H1 (cell line): ENCODE results near the gene CKAP4. TPM values are rescaled to one million over a fixed set of nuclear protein-coding genes. Genes with fewer than 3 reads are reported as not detected.

Experiments used
- CTCF ChIA-PET: fragments of 300-600 bp; sonication (Branson Sonifier 250); formaldehyde crosslinking; loops from one replicate; lab custom pipeline; 2021; ENCODE audit not compliant: partially characterized antibody; lab: Charles Lee
- POLR2A ChIA-PET: fragments of 300-600 bp; sonication (Branson Sonifier 250); formaldehyde crosslinking; loops from one replicate; lab custom pipeline; 2021; ENCODE audit warnings: inconsistent platforms; ENCODE audit not compliant: partially characterized antibody; lab: Charles Lee
- DNase-seq, 2 experiments: peaks; one replicate each; pipeline versions ENCODE4 v3.0.0 to v3.0.0-alpha.2; 2010 to 2022; ENCODE audit warnings: low spot score in 2 of 2, low read depth in 1 of 2, mixed read lengths in 1 of 2
- FAIRE-seq: peaks from 2 replicates; lab custom pipeline; 2011; peaks lifted over from hg19 to GRCh38; lab: Jason Lieb, UNC
- H2AFZ ChIP-seq: 2 replicates; pipeline ENCODE4 v1.8.1; 2012; ENCODE audit warnings: low read length, inconsistent platforms
- H2AK5ac ChIP-seq: 2 replicates; pipeline ENCODE4 v1.6.1; 2013; ENCODE audit warnings: low read depth, low read length
- H2BK120ac ChIP-seq: replicated peaks from 2 replicates; pipeline ENCODE3; 2013; ENCODE audit warnings: low read depth, low read length, inconsistent platforms
- H2BK12ac ChIP-seq: 2 replicates; pipeline ENCODE4 v1.6.1; 2013; ENCODE audit warnings: low read depth, low read length
- H2BK15ac ChIP-seq: 2 replicates; pipeline ENCODE4 v1.6.1; 2013; ENCODE audit warnings: low read length
- H2BK20ac ChIP-seq: 2 replicates; pipeline ENCODE4 v1.6.1; 2013; ENCODE audit warnings: low read length
- H2BK5ac ChIP-seq: 2 replicates; pipeline ENCODE4 v1.6.1; 2013; ENCODE audit warnings: low read depth, low read length
- H3K14ac ChIP-seq: 2 replicates; pipeline ENCODE4 v1.6.1; 2013; ENCODE audit warnings: inconsistent platforms; ENCODE audit not compliant: insufficient read length
- H3K18ac ChIP-seq: 2 replicates; pipeline ENCODE4 v1.6.1; 2013; ENCODE audit warnings: low read length; ENCODE audit errors: extremely low read depth
- H3K23ac ChIP-seq: 2 replicates; pipeline ENCODE4 v1.6.1; 2013; ENCODE audit warnings: inconsistent platforms; ENCODE audit not compliant: insufficient read length
- H3K23me2 ChIP-seq: 2 replicates; pipeline ENCODE4 v1.6.1; 2013; ENCODE audit warnings: low read depth, low read length
- H3K27ac ChIP-seq: 2 replicates; pipeline ENCODE4 v1.6.1; 2011; ENCODE audit warnings: low read depth, low read length, inconsistent platforms
- H3K27me3 ChIP-seq, 4 experiments: replicated peaks in 1 of 4; 1 replicate in 1 of 4; 2 replicates in 3 of 4; pipeline versions ENCODE4 v1.6.1 to v1.8.1; 2011 to 2013; ENCODE audit warnings: low read length in 3 of 4, mild to moderate bottlenecking in 3 of 4, inconsistent platforms in 2 of 4, mixed read lengths in 2 of 4, moderate library complexity in 1 of 4; ENCODE audit not compliant: control insufficient read depth in 3 of 4, insufficient read depth in 3 of 4; ENCODE audit errors: extremely low read depth in 1 of 4
- H3K36me3 ChIP-seq, 4 experiments: 2 replicates each; pipeline versions ENCODE4 v1.6.1 to v1.8.1; 2011 to 2013; ENCODE audit warnings: mild to moderate bottlenecking in 4 of 4, low read length in 3 of 4, moderate library complexity in 2 of 4, control low read depth in 1 of 4, inconsistent platforms in 1 of 4; ENCODE audit not compliant: insufficient read depth in 4 of 4, control insufficient read depth in 2 of 4
- H3K4ac ChIP-seq: replicated peaks from 2 replicates; pipeline ENCODE3; 2013; ENCODE audit warnings: low read length, low read depth, mixed read lengths, inconsistent platforms; ENCODE audit not compliant: insufficient read length
- H3K4me1 ChIP-seq, 4 experiments: replicated peaks in 1 of 4; 1 replicate in 1 of 4; 2 replicates in 3 of 4; pipeline versions ENCODE4 v1.6.1 to v1.8.1; 2011 to 2013; ENCODE audit warnings: low read length in 3 of 4, inconsistent platforms in 2 of 4, mixed read lengths in 1 of 4; ENCODE audit not compliant: insufficient read depth in 4 of 4, control insufficient read depth in 3 of 4
- H3K4me2 ChIP-seq, 2 experiments: 2 replicates each; pipeline versions ENCODE4 v1.6.1 to v1.8.1; 2011 to 2013; ENCODE audit warnings: low read depth in 2 of 2, low read length in 2 of 2, control low read depth in 1 of 2, inconsistent platforms in 1 of 2, mild to moderate bottlenecking in 1 of 2; ENCODE audit not compliant: insufficient read depth in 1 of 2
- H3K4me3 ChIP-seq, 4 experiments: fragments of 200-600, 300-600 bp in 1 of 4; sonication (generic), shearing (Covaris generic), sonication (Bioruptor Twin) in 1 of 4; 2 replicates each; pipeline versions ENCODE4 v1.5.1 to v1.8.1; 2011 to 2016; ENCODE audit warnings: low read length in 4 of 4, low read depth in 3 of 4, control low read depth in 2 of 4, inconsistent platforms in 2 of 4, mild to moderate bottlenecking in 2 of 4, mixed read lengths in 1 of 4, moderate library complexity in 1 of 4; ENCODE audit not compliant: insufficient read depth in 2 of 4; ENCODE audit errors: extremely low read depth in 1 of 4
- H3K56ac ChIP-seq: replicated peaks from 2 replicates; pipeline ENCODE3; 2013; ENCODE audit warnings: low read depth, mild to moderate bottlenecking, mixed read lengths, low read length, inconsistent platforms; ENCODE audit not compliant: insufficient read length
- H3K79me1 ChIP-seq: 2 replicates; pipeline ENCODE4 v1.6.1; 2013; ENCODE audit warnings: low read depth, low read length, control low read depth
- H3K79me2 ChIP-seq, 2 experiments: 2 replicates each; pipeline versions ENCODE4 v1.6.1 to v1.8.1; 2012 to 2013; ENCODE audit warnings: low read length in 2 of 2, mild to moderate bottlenecking in 2 of 2, inconsistent platforms in 1 of 2; ENCODE audit not compliant: insufficient read depth in 2 of 2, control insufficient read depth in 1 of 2
- H3K9ac ChIP-seq, 4 experiments: replicated peaks in 1 of 4; 1 replicate in 1 of 4; 2 replicates in 3 of 4; pipeline versions ENCODE4 v1.6.1 to v1.8.1; 2011 to 2013; ENCODE audit warnings: low read depth in 3 of 4, low read length in 3 of 4, control low read depth in 2 of 4, mild to moderate bottlenecking in 2 of 4, moderate library complexity in 2 of 4, inconsistent platforms in 1 of 4; ENCODE audit errors: extremely low read depth in 1 of 4
- H3K9me3 ChIP-seq, 2 experiments: 2 replicates each; pipeline versions ENCODE4 v1.6.1 to v1.8.1; 2012 to 2013; ENCODE audit warnings: mild to moderate bottlenecking in 2 of 2, moderate library complexity in 2 of 2, control low read depth in 1 of 2, inconsistent platforms in 1 of 2, low read depth in 1 of 2, low read length in 1 of 2, mixed read lengths in 1 of 2; ENCODE audit not compliant: insufficient read depth in 2 of 2
- H4K20me1 ChIP-seq, 2 experiments: replicated peaks in 1 of 2; 2 replicates each; pipeline versions ENCODE3 to v1.8.1; 2011 to 2013; ENCODE audit warnings: inconsistent platforms in 2 of 2, low read length in 2 of 2, mild to moderate bottlenecking in 1 of 2; ENCODE audit not compliant: insufficient read depth in 2 of 2, control insufficient read depth in 1 of 2
- H4K5ac ChIP-seq: 2 replicates; pipeline ENCODE4 v1.6.1; 2013; ENCODE audit warnings: low read length, low read depth, mixed read lengths, inconsistent platforms; ENCODE audit not compliant: insufficient read length
- H4K8ac ChIP-seq: 2 replicates; pipeline ENCODE4 v1.8.0; 2013; ENCODE audit warnings: mild to moderate bottlenecking, moderate library complexity, low read length, inconsistent platforms; ENCODE audit not compliant: insufficient read depth; ENCODE audit errors: extremely low read depth
- H4K91ac ChIP-seq: replicated peaks from 2 replicates; pipeline ENCODE3; 2013; ENCODE audit warnings: low read length, mixed read lengths, inconsistent platforms; ENCODE audit not compliant: insufficient read length
- ATF2 ChIP-seq: IDR thresholded peaks from 2 replicates; pipeline ENCODE4 v1.6.1; 2012; ENCODE audit warnings: low read length, inconsistent platforms
- BACH1 ChIP-seq: IDR thresholded peaks from 2 replicates; pipeline ENCODE4 v1.6.1; 2012; ENCODE audit warnings: low read length, improper control_type of control experiment
- BCL11A ChIP-seq, 2 experiments: IDR thresholded peaks; one replicate each; pipeline ENCODE4 v1.6.1; 2011; ENCODE audit warnings: low read depth in 2 of 2, low read length in 2 of 2, mild to moderate bottlenecking in 2 of 2
- CHD1 ChIP-seq: IDR thresholded peaks from 2 replicates; pipeline ENCODE4 v1.6.1; 2012; ENCODE audit warnings: low read depth, low read length, improper control_type of control experiment
- CREB1 ChIP-seq: IDR thresholded peaks from 2 replicates; pipeline ENCODE4 v1.6.1; 2012; ENCODE audit warnings: inconsistent platforms
- JUND ChIP-seq: IDR thresholded peaks from 2 replicates; pipeline ENCODE4 v1.6.1; 2011; ENCODE audit warnings: mild to moderate bottlenecking, improper control_type of control experiment, low read length
- KDM4A ChIP-seq: IDR thresholded peaks from one replicate; pipeline ENCODE4 v1.7.1; 2012; ENCODE audit warnings: low read depth, mild to moderate bottlenecking, moderate library complexity, low read length, inconsistent platforms; ENCODE audit not compliant: severe bottlenecking
- MAFK ChIP-seq: IDR thresholded peaks from 2 replicates; pipeline ENCODE4 v1.6.1; 2012; ENCODE audit warnings: low read depth, mild to moderate bottlenecking, improper control_type of control experiment, low read length
- POLR2AphosphoS5 ChIP-seq: IDR thresholded peaks from 2 replicates; pipeline ENCODE4 v1.6.1; 2011; ENCODE audit warnings: low read depth, low read length
- RBBP5 ChIP-seq: IDR thresholded peaks from 2 replicates; pipeline ENCODE4 v1.7.1; 2012; ENCODE audit warnings: low read depth, mild to moderate bottlenecking, inconsistent platforms, low read length, moderate library complexity, borderline replicate concordance
- SRF ChIP-seq: IDR thresholded peaks from 2 replicates; pipeline ENCODE4 v1.6.1; 2011; ENCODE audit warnings: mild to moderate bottlenecking, low read depth, low read length, moderate library complexity
- SUZ12 ChIP-seq: fragments of 200-600 bp; sonication (generic); IDR thresholded peaks from 2 replicates; pipeline ENCODE4 v1.6.1; 2012; ENCODE audit warnings: mild to moderate bottlenecking, inconsistent platforms, low read length, moderate library complexity, mixed read lengths
- TBP ChIP-seq: IDR thresholded peaks from 2 replicates; pipeline ENCODE4 v1.6.1; 2011; ENCODE audit warnings: low read depth, low read length, improper control_type of control experiment
- WGBS, 2 experiments: shearing (Covaris generic) in 1 of 2; methylation state at CpG; one replicate each; pipeline versions ENCODE4 v1.1.6 to v1.1.7; 2013 to 2015; ENCODE audit warnings: low lambda C conversion rate in 2 of 2, mixed read lengths in 2 of 2, inconsistent platforms in 1 of 2, low coverage in 1 of 2, missing lambda C conversion rate in 1 of 2; ENCODE audit not compliant: insufficient replicate concordance in 2 of 2, insufficient coverage in 1 of 2, insufficient read length in 1 of 2; ENCODE audit errors: extremely low coverage in 1 of 2, missing lambda C conversion rate in 1 of 2; 5-methylcytosine and 5-hydroxymethylcytosine counted together
- polyA plus RNA-seq, 7 experiments: library from polyadenylated mRNA; depleted of rRNA in 3 of 7; stranded (reverse) in 5 of 7; unstranded in 2 of 7; fragments of >200 nt in 5 of 7; fragments of 200-250 nt in 2 of 7; gene quantifications; 1 replicate in 5 of 7; 2 replicates in 1 of 7; 4 replicates in 1 of 7; pipeline versions ENCODE4 v1.2.1 to v1.2.3, GENCODE V29; 2011 to 2013; ENCODE audit warnings: missing spikeins in 2 of 7, mixed read lengths in 2 of 7
- total RNA-seq: library from RNA; stranded (reverse); fragmentation: NEBNext Ultra II Directional; extraction: Animal tissue kit (Norgen Biotek cat#: 25700); gene quantifications from 2 replicates; pipeline ENCODE4 v1.2.1, GENCODE V29; 2021

Gene CKAP4
- total and polyA plus RNA-seq, 2 of the 8 experiments (the other 6 are each of a cell fraction or from before 2014, with no cell fraction given), result 35.8 to 80.7 TPM

- no peak overlapping the region for H3K18ac ChIP-seq
Observed at GRCh38 chr12:106197906-106198623, 49.8 kb downstream of the CKAP4 start.

More at GRCh38 chr12:106197906-106198623, 49.8 kb downstream of the CKAP4 start:
- Histone ChIP-seq H3K27ac (no peak overlapping the region), H3K4me2 (no peak overlapping the region), H4K8ac (no peak overlapping the region), H4K5ac (no peak overlapping the region), H3K9me3 (no peaks in the 10 kb centered on the region), H3K4me1 (no peaks in the 10 kb centered on the region), H2BK5ac (no peak overlapping the region), H2AFZ (no peak overlapping the region), H2BK120ac (no peak overlapping the region)
- TF ChIP-seq POLR2AphosphoS5 (no peak), SUZ12 (no peak), JUND (no peak), BACH1 (no peak), KDM4A (no peak), ATF2 (no peak), MAFK (no peak), CHD1 (no peak), RBBP5 (no peak), BCL11A (IDR thresholded peaks at IDR 0.05; ENCODE audit: low read depth in 2 of 2, low read length in 2 of 2) (no peak), SRF (no peak), CREB1 (no peak), TBP (no peak)
- TF ChIP-seq, all 59 proteins: peak for 0
- Histone ChIP-seq H2BK15ac (no peak overlapping the region), H3K23me2 (no peaks in the 10 kb centered on the region), H3K56ac (no peak overlapping the region), H2AK5ac (no peak overlapping the region), H4K20me1 (no peaks in the 10 kb centered on the region), H2BK12ac (no peak overlapping the region), H3K23ac (no peak overlapping the region), H3K27me3 (no peaks in the 10 kb centered on the region), H4K91ac (no peak overlapping the region), H3K4ac (no peak overlapping the region), H3K79me1 (no peaks in the 10 kb centered on the region), H3K4me3 (no peak overlapping the region), H3K14ac (no peak overlapping the region), H3K79me2 (no peaks in the 10 kb centered on the region), H3K9ac (no peak overlapping the region), H2BK20ac (no peak overlapping the region), H3K36me3 (no peaks in the 10 kb centered on the region)
- POLR2A ChIA-PET, result no interaction called here
- FAIRE-seq, result no peak
- no peak for DNase-seq
- CTCF ChIA-PET, result interaction anchor here (1.3 kb wide), 1 partner anchor 11 kb away, joined by 5 read pairs; no protein-coding TSS in a partner anchor
- WGBS, 2 experiments, result 78% methylated on average over 7 of the region's 8 CpGs; no CpG with 5 or more reads in 1 of the 2 experiments
